COLO829 (cell line): Measurements from ENCODE around the gene STX5.
"Not testable (repeated sequence)": the region's sequence is repeated elsewhere in the genome, so short reads cannot be mapped to it uniquely, and the experiment has no call there.

ENCODE experiments used
- DNase-seq: peaks from one replicate; pipeline ENCODE4 v3.0.0; 2012; ENCODE audit warnings: low spot score

The STX5 gene

DNA sequence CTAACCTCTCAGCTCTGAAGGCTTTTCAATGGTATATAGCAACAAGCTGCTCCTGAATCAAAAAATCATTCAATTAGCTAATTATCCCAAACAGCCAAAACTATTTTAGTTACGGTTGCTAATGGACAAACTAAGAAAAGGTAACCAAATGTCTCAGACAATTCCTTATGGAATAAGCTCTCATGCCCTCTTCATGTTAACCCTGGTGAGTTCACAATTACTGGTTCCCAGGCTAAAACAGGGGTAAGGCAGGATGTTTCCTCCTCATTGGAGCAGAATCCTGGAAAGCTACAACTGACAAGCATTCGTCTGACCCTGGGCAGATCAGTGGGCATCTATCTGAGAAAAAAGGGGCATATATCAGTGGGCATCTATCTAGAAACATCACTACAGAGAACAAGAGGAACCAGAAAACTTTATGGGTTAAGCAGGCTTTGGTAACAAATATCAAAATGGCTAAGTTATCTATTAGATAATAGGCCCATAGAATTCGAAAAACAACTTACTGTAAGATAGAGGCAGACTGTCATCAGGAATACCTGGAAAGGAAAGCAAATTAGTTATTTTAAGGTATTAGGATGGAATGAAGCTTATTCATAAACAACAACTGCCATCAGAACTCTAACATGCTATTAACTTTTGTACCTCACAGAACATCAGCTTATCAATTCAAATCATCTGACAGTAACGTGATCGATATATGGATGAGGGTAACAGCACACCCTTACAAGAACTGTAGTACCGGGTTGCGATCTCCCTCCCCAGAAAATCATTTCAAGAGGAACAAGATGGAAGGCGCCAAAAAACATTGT is 22.4 kb upstream of the STX5 start:
- DNase-seq, result no peak

DNA sequence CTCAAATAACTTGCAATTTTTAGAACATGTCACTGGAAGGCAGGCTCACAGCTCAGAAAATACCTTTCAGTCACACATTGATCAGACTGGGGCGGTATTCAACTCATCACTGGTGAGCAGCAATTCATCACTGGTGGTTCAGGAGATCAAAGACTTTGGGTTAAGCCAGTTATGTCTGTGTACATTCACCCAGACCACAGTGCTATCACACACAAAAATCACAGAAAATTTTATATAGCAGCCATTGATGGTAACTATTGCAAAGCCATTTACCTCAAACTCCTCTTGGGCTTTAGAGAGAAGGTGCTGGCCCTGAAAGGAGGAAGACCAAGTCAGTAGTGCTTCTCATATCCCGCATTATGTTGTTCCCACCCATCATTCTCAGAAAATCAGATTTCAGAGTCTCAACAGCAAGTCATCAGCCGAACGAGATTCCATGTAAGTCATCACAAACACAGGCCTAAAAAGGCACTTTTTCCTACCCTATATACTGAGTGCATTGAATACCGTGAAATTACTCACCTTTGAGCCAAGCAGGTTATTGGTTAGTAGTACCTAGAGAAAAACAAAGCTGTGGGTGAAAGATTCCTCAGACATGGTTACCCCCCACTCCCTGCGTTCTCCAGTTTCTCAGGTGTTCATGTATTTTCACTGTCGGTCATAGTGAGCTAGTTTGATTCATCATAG is 21.6 kb upstream of the STX5 start:
- no peak for DNase-seq

DNA sequence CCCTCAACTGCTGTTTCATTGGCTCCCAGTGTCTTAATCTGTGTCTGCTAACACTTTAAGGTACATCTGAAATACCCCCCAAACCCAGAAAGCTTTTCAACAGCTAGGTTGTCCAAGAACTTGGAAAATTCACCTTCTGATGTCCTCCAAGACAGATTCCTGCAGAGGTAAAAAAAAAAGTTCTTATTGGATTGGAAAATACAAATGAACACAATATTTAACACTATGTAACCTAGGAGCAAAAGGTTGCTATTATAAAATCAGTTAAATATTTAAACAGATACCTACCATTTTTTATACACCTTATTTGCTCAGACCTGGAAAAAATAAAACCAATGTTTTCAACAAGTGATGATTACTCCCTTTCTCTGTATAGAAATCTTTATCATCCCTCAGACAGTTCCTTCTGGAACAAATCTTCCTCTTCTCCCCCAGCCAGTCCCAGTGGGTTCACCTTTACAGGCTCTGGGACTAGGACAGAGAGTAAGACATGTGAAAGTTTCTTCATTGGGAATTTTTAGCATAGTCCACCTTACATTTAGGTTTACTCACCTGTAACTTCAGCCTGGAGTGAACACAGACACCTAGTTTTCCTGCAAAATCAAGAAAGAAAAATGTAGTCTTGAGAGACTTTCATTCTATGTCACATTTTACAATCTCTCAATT is 20.8 kb upstream of the STX5 start:
- DNase-seq, result no peak

DNA sequence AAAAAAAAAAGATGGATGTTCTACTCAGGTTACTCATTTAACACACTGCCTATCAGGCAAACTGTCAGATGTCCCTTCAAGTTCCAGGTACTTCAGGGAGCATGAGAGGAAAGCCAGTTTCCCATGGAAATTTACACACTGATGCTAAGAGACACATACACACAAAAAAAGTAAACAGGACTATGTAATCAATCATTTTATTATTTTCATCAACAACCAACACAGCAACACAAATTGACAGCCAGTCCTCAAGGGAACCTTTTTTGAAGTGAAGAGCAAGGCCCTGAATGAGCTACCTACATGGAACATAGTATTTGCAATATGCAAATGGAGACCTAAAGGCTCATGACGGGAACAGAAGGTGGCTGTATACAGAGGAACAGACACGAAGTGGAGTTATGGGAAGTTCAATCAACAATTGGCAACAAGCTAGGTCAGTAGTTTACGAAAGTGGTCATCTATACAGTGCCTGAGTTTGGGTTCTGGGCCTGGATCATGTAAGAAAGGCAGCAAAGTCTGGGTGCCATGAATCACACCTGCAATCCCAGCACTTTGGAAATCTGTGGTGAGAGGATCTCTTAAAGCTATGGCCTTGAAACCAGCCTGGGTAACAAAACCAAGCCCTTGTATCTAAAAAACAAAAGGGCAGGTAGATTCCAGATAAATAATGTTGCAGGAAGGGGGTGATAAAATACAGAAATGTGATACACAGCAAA is 20.1 kb upstream of the STX5 start:
- no peak for DNase-seq

DNA sequence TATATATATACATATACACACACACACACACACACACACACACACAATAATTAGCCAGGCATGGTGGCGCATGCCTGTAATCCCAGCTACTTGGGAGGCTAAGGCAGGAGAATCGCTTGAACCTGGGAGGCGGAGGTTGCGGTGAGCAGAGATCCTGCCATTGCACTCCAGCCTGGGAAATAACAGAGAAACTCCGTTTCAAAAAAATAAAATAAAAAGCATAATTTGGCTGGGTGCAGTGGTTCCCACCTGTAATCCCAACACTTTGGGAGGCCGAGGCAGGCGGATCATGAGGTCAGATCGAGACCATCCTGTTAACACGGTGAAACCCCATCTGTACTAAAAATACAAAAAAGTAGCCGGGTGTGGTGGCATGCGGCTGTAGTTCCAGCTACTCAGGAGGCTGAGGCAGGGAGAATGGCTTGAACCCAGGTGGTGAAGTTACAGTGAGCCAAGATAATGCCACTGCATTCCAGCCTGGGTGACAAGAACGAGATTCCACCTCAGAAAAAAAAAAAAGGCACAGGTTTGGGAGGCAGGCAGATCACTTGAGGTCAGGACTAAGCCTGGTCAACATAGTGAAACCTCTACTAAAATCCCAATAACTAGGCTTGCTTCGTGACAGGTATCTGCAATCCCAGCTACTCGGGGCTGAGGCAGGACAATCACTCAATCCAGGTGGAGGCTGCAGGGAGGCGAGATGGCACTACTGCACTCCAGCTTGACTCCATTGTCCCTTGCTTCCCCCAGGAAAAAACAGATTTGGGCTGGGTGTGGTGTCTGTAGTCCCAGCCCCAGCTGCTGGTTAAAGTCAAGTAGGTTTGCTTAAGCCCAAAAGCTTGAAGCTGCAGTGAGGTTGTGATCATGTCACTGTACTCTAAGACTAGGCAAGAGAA is 19.3 kb upstream of the STX5 start:
- no peak for DNase-seq

DNA sequence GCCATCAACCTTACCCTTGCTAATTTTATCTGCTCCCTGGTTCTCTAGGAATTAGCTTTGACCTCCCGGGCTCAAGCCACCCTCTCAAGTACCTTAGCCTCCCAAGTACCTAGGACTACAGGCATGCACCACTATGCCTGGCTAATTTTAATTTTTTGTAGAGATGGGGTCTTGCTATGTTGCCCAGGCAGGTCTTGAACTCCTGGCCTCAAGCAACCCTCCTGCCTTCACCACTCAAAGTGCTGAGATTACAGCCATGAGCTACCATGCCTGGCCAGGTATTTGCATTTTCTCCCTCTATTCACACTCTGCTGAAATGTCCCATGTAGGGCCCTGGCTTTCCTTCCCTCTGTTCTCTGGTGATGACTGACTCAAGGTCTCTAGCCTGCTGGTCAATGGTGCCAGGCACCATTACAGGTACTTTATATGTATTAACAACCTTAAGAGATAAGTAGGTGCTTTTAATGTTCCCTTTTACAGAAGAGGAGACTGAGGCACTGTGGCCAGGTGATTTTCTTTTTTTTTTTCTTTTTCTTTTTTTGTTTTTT is 16.0 kb upstream of the STX5 start:
- no peak for DNase-seq

DNA sequence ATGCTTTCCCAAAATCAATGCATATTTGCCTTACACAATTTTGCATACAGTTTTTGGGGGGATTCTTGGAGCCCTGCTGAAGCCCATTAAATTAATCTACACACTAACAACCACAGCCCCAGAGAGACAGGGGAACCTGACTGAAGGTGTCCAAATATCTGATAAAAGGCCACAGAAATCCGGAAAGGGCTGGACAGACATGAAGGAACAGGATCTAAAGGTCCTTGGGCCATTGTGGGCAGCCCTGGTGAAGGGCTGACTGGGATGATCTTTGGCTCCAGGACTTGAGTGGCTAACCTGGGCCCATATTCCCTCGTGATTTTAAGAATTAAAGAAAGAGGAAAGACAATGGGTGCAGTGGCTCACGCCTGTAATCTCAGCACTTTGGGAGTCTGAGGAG is 14.3 kb upstream of the STX5 start:
- DNase-seq, result no peak

DNA sequence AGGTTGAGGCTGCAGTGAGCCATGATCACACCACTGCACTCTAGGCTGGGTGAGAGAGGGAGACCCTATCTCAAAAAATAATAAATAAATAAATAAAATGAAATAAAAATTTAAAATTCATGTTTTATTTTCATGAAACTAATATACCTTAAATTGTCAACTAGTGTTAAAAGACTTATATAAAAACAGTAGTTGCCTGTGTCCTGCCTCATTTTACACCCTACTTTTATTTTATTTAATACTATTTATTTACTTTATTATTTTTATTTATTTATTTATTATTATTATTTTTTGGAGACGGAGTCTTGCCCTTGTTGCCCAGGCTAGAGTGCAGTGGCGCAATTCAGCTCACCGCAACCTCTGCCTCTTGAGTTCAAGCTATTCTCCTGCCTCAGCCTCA is 12.3 kb upstream of the STX5 start:
- no peak for DNase-seq

DNA sequence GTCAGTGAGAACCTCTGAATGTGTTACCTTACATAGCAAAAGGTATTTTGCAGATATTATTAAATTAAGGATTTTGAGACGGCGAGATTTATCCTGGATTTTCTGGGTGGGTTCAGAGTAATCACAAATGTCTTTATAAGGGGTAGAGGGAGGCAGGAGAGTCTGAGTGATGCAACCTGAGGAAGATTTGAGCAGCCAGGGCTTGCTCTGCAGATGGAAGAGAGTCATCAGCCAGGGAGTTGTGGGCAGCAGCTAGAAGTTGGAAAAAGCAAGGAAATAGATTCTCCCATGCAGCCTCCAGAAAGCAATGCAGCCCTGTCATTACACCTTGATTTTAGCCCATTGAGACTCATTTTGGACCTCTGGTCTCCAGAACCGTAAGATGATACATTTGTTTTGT is 11.6 kb upstream of the STX5 start:
- no peak for DNase-seq

DNA sequence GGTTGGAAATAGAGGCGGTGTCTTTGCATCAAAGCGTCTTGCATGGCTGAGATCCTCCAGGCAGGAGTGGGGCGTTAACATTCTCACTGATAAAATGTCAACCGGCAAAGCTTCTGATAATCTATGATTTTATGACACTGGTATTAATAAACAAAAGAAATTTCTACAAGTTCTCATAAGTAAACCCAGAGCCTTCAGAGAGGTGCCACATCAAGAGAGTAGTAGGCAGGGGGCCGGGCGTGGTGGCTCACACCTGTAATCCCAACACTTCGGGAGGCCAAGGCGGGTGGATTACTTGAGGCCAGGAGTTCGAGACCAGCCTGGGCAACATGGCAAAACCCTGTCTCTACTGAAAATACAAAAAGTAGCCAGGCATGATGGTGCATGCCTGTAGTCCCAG is 11.0 kb upstream of the STX5 start:
- not testable (repeated sequence) for DNase-seq

DNA sequence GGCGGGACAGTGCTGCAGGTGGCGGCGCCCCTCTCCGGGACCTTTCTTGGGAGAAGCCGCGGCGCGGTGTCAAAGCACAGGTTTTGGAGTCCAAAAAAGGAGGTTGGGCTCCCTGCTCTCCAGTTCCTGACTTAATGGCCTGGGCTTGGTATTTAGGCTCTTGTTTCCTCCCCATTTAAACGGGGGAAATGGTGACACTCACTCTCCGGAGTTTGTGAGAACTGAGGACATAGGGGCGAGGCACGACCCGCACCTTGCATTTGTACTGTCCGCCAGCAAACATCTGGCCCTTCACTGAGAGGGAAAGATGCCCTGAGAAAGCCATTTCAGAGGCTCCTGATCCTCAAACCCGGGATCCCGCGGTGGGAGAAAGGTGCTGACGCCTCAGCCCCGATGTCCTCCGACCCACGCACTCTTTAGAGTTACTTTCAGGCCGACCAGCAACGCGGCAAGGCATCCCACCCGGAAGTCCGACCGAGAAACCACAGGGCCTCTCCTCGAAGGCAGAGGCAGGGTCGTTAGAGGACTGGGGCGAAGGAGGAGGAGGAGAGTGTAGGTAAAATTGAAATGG is 10.4 kb upstream of the STX5 start:
- DNase-seq, result no peak

DNA sequence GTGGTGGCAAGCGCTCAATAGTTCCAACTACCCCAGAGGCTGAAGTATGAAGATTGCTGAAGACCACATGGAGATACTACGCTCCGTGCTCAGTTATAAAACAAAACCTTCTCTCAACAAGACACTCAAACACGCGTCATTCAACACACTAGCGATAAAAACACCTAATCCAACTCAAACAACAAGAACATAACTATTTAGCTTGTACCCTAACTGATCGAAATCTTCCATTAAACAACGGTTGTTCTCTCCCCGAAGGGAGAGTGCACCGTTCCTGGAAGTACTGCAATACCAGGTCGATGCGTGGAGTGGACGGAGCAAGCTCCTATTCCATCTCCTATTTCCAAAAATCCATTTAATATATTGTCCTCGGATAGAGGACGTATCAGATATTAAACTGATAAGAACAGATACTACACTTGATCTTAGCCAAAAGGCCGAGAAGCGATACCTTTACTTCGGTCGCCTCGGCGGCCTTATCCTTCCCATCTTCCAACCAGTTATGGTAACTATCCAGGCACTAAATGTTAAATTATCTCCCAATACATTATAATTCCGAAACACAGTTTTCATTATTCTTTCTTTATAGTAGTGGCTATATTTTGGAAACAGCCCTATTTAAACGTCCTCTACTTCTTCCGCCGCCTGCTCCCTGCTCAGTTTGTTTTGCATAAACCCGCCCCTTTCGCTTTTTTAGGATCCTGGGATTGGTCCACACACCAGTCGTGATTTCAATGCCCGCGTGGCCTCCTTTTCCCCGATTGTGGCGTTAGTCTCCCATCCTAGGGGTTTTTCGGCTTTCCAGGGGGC is 9.7 kb upstream of the STX5 start:
- DNase-seq, result peak; percentile 99

DNA sequence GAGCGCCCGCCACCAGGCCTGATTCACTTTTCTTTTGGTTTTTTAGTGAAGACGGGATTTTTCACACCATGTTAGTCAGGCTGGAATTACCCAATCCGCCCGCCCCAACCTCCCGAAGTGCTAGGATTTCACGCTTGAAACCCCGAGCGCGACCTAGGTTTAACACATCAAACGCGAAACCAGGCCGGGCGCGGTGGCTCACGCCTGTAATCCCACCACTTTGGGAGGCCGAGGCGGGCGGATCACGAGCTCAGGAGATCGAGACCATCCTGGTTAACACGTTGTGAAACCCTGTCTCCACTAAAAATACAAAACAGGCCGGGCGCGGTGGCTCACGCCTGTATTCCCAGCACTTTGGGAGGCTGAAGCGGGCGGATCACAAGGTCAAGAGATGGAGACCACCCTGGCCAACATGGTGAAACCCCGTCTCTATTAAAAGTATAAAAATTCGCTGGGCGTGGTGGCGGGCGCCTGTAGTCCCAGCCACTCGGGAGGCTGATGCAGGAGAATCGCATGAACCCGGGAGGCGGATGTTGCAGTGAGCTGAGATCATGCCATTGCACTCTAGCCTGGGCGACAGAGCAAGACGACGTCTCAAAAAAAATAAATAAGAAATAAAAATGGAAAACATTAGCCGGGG is 9.0 kb upstream of the STX5 start:
- not testable (repeated sequence) for DNase-seq

DNA sequence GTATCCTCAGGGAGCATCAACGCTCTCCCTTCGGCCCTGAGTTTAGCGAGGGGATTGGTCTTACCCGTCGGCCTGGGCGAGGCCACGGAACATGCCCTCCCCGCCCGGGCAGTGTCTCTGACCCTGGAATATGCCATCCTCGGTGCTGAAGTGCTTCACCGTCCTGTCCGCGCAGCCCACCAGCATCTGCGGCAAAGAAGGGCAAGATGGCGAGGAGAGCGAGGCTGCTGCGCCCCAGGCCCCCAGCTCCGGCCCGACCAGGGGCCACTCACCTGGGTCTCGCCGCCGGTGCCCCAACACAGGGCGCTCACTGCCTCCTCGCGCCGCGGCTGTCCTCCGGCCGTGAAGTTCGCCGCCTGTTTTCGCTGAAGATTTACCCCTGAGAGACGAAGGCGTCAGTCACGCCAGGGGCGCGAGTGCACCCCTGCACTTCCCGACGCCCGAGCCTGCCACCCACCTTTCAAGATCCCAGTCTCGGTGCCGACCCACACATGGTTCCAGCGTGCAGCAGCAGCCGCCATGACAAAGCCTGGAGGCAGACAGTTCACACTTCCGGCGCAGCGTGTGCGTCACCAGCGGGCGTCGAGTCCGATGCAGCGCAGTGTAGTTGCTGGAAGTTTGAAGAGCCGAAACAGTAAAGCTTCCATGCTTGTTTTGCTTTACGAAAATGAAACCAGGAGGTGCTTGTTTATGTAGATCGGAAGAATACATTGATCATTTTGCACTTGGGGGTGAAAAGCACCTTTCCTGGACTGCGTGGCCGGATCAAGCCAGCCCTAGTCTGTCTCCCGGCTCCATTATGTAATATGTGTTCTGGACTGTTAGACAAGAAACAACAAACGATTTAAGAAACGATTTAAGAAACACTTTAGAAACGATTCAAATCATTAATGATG is 7.4 kb upstream of the STX5 start, which contains the start of gene WDR74:
WDR74 (minus strand) TSS at position 541 of the 896 bp plus-strand sequence; CDS start at position 521, 20 bp downstream.
- peak; percentile 79 for DNase-seq

DNA sequence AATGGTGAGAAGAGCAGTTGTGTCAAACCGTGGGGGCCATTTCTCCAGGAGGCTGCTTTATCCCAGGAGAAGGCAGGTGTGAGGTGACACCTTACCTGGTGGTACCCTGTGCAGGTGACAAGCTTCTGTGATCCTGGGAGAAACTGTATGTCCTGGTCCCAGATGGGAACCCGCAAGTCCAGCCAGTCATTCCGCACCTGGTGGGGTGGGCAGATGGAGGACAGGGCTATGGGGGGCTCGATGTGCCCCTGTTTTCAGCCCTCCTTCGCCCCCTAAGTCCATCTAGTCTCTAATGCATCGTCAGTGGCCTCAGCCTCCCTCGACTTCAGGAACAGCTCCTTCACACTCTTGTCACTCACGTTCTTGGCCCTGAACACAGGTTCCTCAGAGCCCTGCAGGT is 3.5 kb upstream of the STX5 start:
- DNase-seq, result no peak

DNA sequence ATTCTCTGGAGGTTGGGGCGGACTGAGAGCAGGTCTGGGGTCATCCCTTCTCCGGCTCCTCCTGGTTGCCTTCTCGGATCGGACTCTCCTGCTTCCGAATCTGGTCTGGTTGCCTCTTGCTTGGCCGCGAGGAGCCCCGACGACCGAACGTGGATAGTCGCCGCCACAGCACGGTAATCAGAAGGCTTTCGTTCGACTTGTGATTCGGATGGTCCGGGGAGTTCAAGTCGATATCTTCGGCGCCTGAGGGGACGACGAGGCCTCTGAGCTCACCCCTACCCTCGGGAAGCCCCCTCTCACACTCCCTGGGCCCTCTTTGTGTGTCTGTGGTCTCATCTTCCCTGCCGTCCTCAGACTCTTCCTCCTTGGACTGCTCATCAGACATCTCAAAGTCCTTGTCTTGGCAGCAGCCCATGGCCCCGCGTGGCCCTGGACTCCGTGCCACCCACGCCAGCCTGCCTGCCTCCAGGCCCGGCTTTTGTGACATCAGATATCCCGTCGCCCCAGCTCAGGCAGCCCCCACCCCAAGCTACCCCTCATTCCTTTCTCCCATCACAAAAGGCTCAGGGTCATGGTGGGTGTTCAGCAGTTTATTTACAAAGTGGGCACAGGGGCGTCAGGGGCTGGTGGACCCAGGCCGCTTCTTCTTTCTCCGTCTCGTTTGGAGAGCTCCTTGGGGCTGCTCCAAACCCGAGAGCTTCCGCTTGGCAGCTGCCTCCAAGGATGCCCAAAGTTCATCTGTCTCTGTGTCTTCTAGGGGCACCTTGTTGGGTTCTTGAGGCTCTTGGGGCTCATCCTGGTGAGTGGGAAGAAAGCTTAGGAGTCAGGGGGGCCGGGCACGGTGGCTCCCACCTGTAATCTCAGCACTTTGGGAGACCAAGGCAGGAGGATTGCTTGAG is 734 bp upstream of the STX5 start, which contains the start of gene TEX54:
TEX54 (minus strand) TSS at position 506 of the 899 bp plus-strand sequence.
- no peak for DNase-seq

DNA sequence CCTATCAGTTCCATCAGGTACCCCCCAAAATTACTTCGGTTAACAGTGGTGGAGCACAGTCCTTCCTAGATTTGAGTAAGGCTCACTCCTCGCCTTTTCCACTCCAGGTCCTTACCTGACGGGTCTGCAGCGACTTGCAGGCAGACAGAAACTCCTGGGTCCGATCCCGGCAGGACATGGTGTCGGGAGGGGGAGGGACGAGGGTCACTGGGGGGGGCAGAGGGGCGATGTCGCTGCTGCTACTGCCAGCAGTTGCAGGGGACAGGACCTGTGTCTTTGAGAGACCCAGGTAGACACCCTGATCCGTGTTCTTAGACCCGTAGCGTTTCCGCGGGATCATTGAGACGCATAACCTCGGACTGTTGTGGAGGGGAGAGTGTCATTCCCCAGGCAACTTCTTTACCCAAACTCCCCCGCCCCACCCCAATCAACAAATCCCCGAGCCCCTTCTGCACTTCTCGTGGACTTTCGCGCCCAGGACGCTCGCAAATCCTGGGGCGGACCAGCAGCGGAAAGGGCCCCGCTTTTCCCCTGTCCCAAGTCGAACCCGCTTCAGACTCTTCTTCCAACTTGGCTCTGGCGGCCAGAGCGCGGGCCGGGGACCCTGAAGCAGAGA is 839 bp downstream of the STX5 start:
- no peak for DNase-seq
